Nephron (organoid): ENCODE measurements around the gene QSER1.
"Not testable (repeated sequence)": the region's sequence is repeated elsewhere in the genome, so short reads cannot be mapped to it uniquely, and the experiment has no call there.

Source experiments
- H3K27ac Mint-ChIP-seq, 3 experiments: 2 replicates each; pipeline ENCODE4 v1.8.0; 2020; ENCODE audit warnings: mixed read lengths in 3 of 3, mild to moderate bottlenecking in 2 of 3, moderate library complexity in 1 of 3
- H3K27me3 Mint-ChIP-seq: 2 replicates; pipeline ENCODE4 v1.8.0; 2021; ENCODE audit warnings: low read depth, mild to moderate bottlenecking, moderate library complexity, mixed read lengths
- H3K36me3 Mint-ChIP-seq: 2 replicates; pipeline ENCODE4 v1.8.0; 2020; ENCODE audit warnings: low read depth, mixed read lengths
- H3K4me1 Mint-ChIP-seq: 2 replicates; pipeline ENCODE4 v1.8.0; 2020; ENCODE audit warnings: mixed read lengths
- H3K4me3 Mint-ChIP-seq, 3 experiments: 2 replicates each; pipeline ENCODE4 v1.8.0; 2020; ENCODE audit warnings: mild to moderate bottlenecking in 3 of 3, mixed read lengths in 3 of 3, moderate library complexity in 2 of 3
- H3K9me3 Mint-ChIP-seq: 2 replicates; pipeline ENCODE4 v1.8.0; 2020; ENCODE audit warnings: mixed read lengths
- CTCF ChIP-seq, 3 experiments: fragments of 200-600 bp; sonication (generic); IDR thresholded peaks; one replicate each; pipeline ENCODE4 v1.5.0; 2021; ENCODE audit warnings: antibody characterized with exemption in 3 of 3; ENCODE audit not compliant: unreplicated experiment in 3 of 3

QSER1 gene

GRCh38 chr11:33028537-33028914 is 135.9 kb downstream of the QSER1 start:
- Mint-ChIP-seq H3K9me3 (no peaks in the 10 kb centered on the region), H3K4me1 (peaks cover 9% of the 10 kb centered on the region), H3K4me3 (no peak overlapping the region), H3K27ac (no peak overlapping the region), H3K36me3 (no peaks in the 10 kb centered on the region), H3K27me3 (no peaks in the 10 kb centered on the region)
- no peak for TF ChIP-seq CTCF (IDR thresholded peaks at IDR 0.05; ENCODE audit: unreplicated experiment in 3 of 3)

DNA sequence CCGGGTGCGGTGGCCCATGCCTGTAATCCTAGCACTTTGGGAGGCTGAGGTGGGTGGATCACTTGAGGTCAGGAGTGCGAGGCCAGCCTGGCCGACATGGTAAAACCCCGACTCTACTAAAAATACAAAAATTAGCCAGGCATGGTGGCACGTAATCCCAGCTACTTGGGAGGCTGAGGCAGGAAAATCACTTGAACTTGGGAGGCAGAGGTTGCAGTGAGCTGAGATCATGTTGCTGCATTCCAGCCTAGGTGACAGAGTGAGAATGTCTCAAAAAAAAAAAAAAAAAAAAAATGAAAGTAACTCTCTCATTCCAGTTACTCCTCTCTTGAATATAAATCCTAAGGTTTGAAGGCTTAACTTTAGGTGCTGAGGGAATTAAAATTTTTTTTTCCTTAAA is 136.6 kb downstream of the QSER1 start:
- H3K36me3 Mint-ChIP-seq, H3K9me3 Mint-ChIP-seq, H3K27ac Mint-ChIP-seq, H3K4me1 Mint-ChIP-seq, H3K27me3 Mint-ChIP-seq, H3K4me3 Mint-ChIP-seq: not testable (repeated sequence)
